ENCODE measurements around the gene LRRC74B. TPM values are rescaled to one million over a fixed set of nuclear protein-coding genes. Genes with fewer than 3 reads are reported as not detected.
"Not testable (repeated sequence)": the region's sequence is repeated elsewhere in the genome, so short reads cannot be mapped to it uniquely, and the experiment has no call there.

The LRRC74B gene
- total and polyA plus RNA-seq, 2 donors (not counting 1 experiment from before 2014, with no cell fraction given), result not detected

GRCh38 chr22:21033895-21034294 is 11.9 kb upstream of the LRRC74B start:
- TF ChIP-seq EZH2 (IDR thresholded peaks at IDR 0.05; ENCODE audit: low read length, missing control alignments) (no peak), CTCF (conservative IDR thresholded peaks at IDR 0.05 in 1 of 2, IDR thresholded peaks at IDR 0.05 in 1 of 2; ENCODE audit: low read depth in 1 of 2, low read length in 2 of 2) (no peak)
- H3K4me2 ChIP-seq (ENCODE audit: extremely low read depth, insufficient read depth, low read length), result no peak overlapping the region
- H3K4me1 ChIP-seq (ENCODE audit: control insufficient read depth, extremely low read depth, insufficient read depth, low read length), result peaks cover 10% of the 10 kb centered on the region
- H3K9ac ChIP-seq (ENCODE audit: insufficient read depth, low read length), result no peak overlapping the region
- H2AFZ ChIP-seq (ENCODE audit: low read length), result no peak overlapping the region
- H3K79me2 ChIP-seq (ENCODE audit: control insufficient read depth, insufficient read depth, low read length), result no peaks in the 10 kb centered on the region
- H3K36me3 ChIP-seq (ENCODE audit: control insufficient read depth, insufficient read depth, low read length), result no peaks in the 10 kb centered on the region
- peaks cover 17% of the 10 kb centered on the region for H3K27me3 ChIP-seq (ENCODE audit: control insufficient read depth, insufficient read depth, low read length)
- no peaks in the 10 kb centered on the region for H3K9me3 ChIP-seq (ENCODE audit: control insufficient read depth, insufficient read depth, low read depth, low read length)
- H4K20me1 ChIP-seq (ENCODE audit: control insufficient read depth, extremely low read depth, insufficient read depth, low read length), result no peaks in the 10 kb centered on the region
- H3K4me3 ChIP-seq (replicated peaks in 1 of 4; ENCODE audit: control extremely low read depth in 1 of 4, insufficient read depth in 1 of 4, low read depth in 3 of 4, low read length in 4 of 4), result no peak overlapping the region
- H3K27ac ChIP-seq (ENCODE audit: insufficient read depth, low read length), result no peak overlapping the region
- DNase-seq (ENCODE audit: low read depth in 2 of 2), result no peak

- no peaks in the 10 kb centered on the region for H3K36me3 ChIP-seq (ENCODE audit: control insufficient read depth, insufficient read depth, low read length)
- H2AFZ ChIP-seq (ENCODE audit: low read length), result no peak overlapping the region
- H3K4me2 ChIP-seq (ENCODE audit: extremely low read depth, insufficient read depth, low read length), result no peak overlapping the region
- H3K9ac ChIP-seq (ENCODE audit: insufficient read depth, low read length), result no peak overlapping the region
- H3K9me3 ChIP-seq (ENCODE audit: control insufficient read depth, insufficient read depth, low read depth, low read length), result no peaks in the 10 kb centered on the region
- peaks cover 17% of the 10 kb centered on the region for H3K27me3 ChIP-seq (ENCODE audit: control insufficient read depth, insufficient read depth, low read length)
- no peaks in the 10 kb centered on the region for H4K20me1 ChIP-seq (ENCODE audit: control insufficient read depth, extremely low read depth, insufficient read depth, low read length)
- no peaks in the 10 kb centered on the region for H3K79me2 ChIP-seq (ENCODE audit: control insufficient read depth, insufficient read depth, low read length)
- H3K27ac ChIP-seq (ENCODE audit: insufficient read depth, low read length), result no peak overlapping the region
- TF ChIP-seq EZH2 (IDR thresholded peaks at IDR 0.05; ENCODE audit: low read length, missing control alignments) (no peak), CTCF (conservative IDR thresholded peaks at IDR 0.05 in 1 of 2, IDR thresholded peaks at IDR 0.05 in 1 of 2; ENCODE audit: low read depth in 1 of 2, low read length in 2 of 2) (no peak)
- no peak for DNase-seq (ENCODE audit: low read depth in 2 of 2)
- H3K4me1 ChIP-seq (ENCODE audit: control insufficient read depth, extremely low read depth, insufficient read depth, low read length), result peaks cover 10% of the 10 kb centered on the region
- H3K4me3 ChIP-seq (replicated peaks in 1 of 4; ENCODE audit: control extremely low read depth in 1 of 4, insufficient read depth in 1 of 4, low read depth in 3 of 4, low read length in 4 of 4), result no peak overlapping the region
Measured at GRCh38 chr22:21034989-21035388, 10.8 kb upstream of the LRRC74B start.

- Histone ChIP-seq H3K27me3 (ENCODE audit: control insufficient read depth, insufficient read depth, low read length) (no peaks in the 10 kb centered on the region), H3K36me3 (ENCODE audit: control insufficient read depth, insufficient read depth, low read length) (no peaks in the 10 kb centered on the region), H3K9me3 (ENCODE audit: control insufficient read depth, insufficient read depth, low read depth, low read length) (no peaks in the 10 kb centered on the region), H3K4me1 (ENCODE audit: control insufficient read depth, extremely low read depth, insufficient read depth, low read length) (peaks cover 17% of the 10 kb centered on the region), H3K79me2 (ENCODE audit: control insufficient read depth, insufficient read depth, low read length) (no peaks in the 10 kb centered on the region), H3K4me2 (ENCODE audit: extremely low read depth, insufficient read depth, low read length) (no peak overlapping the region), H3K4me3 (replicated peaks in 1 of 4; ENCODE audit: control extremely low read depth in 1 of 4, insufficient read depth in 1 of 4, low read depth in 3 of 4, low read length in 4 of 4) (no peak overlapping the region), H2AFZ (ENCODE audit: low read length) (no peak overlapping the region), H3K27ac (ENCODE audit: insufficient read depth, low read length) (peak overlapping the region; percentile 72), H4K20me1 (ENCODE audit: control insufficient read depth, extremely low read depth, insufficient read depth, low read length) (no peaks in the 10 kb centered on the region), H3K9ac (ENCODE audit: insufficient read depth, low read length) (no peak overlapping the region)
- TF ChIP-seq EZH2 (IDR thresholded peaks at IDR 0.05; ENCODE audit: low read length, missing control alignments) (no peak), CTCF (conservative IDR thresholded peaks at IDR 0.05 in 1 of 2, IDR thresholded peaks at IDR 0.05 in 1 of 2; ENCODE audit: low read depth in 1 of 2, low read length in 2 of 2) (no peak)
- peak; percentile 41 to 53 for DNase-seq (ENCODE audit: low read depth in 2 of 2)
Measured at GRCh38 chr22:21038405-21038804, 7.3 kb upstream of the LRRC74B start.

GRCh38 chr22:21039158-21039557 is 6.6 kb upstream of the LRRC74B start:
- H3K9me3 ChIP-seq (ENCODE audit: control insufficient read depth, insufficient read depth, low read depth, low read length), result not testable (repeated sequence)

More at GRCh38 chr22:21039158-21039557, 6.6 kb upstream of the LRRC74B start:
- not testable (repeated sequence) for H2AFZ ChIP-seq (ENCODE audit: low read length); H3K79me2 ChIP-seq (ENCODE audit: control insufficient read depth, insufficient read depth, low read length); DNase-seq (ENCODE audit: low read depth in 2 of 2); H3K27me3 ChIP-seq (ENCODE audit: control insufficient read depth, insufficient read depth, low read length); H3K27ac ChIP-seq (ENCODE audit: insufficient read depth, low read length); H3K4me3 ChIP-seq (replicated peaks in 1 of 4; ENCODE audit: control extremely low read depth in 1 of 4, insufficient read depth in 1 of 4, low read depth in 3 of 4, low read length in 4 of 4); H4K20me1 ChIP-seq (ENCODE audit: control insufficient read depth, extremely low read depth, insufficient read depth, low read length); H3K9ac ChIP-seq (ENCODE audit: insufficient read depth, low read length); H3K36me3 ChIP-seq (ENCODE audit: control insufficient read depth, insufficient read depth, low read length); H3K4me2 ChIP-seq (ENCODE audit: extremely low read depth, insufficient read depth, low read length)
- H3K4me1 ChIP-seq (ENCODE audit: control insufficient read depth, extremely low read depth, insufficient read depth, low read length), result peaks cover 25% of the 10 kb centered on the region

Data from fibroblast of lung (primary cell).